Activated T-helper 1 cell treated with Interleukin-2 at 50 U/mL for 16 hours (primary cell): ENCODE measurements around the gene SERPINB4.

Experiments used
- DNase-seq: peaks from one replicate; pipeline ENCODE4 v3.0.0-alpha.2; 2020; ENCODE audit warnings: low read depth

The SERPINB4 gene

DNA sequence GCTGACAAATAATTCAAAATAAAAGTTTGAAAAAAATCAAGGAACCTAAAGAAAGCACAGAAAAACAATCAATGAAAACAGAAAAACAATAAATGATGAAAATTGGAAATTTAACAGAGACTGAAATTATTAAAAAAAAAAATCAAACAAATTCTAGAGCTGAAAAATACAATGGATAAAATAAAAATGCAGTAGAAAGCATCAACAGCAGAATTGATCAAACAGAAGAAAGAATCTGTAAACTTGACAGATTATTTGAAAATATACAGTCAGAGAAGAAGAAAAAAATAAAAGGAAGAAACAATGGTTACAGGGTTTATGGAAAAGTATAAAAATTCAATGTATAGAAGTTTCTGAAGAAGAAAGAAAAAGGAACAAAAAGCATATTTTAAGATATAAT lies 16.2 kb downstream of the SERPINB4 start:
- DNase-seq: no peak

DNA sequence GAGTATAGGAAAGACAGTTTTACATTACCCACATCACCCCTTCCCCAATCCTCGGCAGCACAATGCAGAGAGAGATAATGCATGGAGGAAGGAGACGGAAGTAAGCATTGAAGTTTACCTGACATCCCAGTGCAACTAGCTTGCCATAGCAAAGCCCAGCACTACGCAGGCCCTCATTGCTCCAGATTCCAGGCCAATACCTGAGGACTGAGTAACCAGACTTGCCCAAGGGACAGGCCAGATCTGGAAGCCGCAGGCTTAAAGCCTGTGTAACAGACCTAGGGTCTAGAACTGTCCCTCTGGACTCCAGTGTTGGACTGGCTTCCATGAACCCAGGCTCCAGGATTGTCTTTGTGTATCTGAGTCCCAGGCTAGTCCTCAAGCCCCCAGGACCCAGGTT lies 17.6 kb downstream of the SERPINB4 start:
- DNase-seq: no peak

DNA sequence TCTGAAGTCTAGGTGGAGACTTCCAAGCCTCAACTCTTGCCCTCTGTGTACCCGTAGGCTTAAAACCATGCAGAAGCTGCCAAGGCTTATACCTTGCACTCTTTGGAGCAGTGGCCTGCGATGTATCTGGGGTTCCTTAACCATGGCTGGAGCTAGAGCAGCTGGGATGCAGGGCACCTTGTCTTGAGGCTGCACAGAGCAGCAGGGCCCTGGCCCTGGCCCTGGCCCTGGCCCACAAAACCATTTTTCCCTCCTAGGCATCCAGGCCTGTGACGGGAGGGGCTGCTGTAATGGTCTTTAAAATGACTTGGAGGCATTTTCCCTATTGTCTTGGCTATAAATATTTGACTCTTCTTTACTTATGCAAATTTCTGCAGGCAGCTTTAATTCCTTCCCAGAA lies 19.2 kb downstream of the SERPINB4 start:
- no peak for DNase-seq

DNA sequence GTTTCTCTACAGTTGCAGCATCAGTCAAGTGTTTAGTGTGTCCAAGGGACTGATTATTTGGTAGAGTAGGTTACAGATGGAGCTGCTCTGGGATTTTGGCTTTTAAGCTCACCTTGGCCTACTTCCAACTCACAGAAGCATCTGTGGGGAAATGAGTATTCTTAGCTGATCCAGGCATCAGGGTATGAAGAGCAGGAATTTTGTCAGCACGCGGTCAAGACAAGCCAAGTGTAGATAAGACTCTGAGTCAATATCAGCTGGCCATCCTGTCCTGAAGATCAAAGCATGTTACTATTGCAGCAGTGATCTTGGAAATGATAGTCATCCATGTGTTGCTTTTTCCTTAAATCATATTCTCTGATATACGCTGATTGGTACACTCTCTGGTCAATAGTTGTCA lies 24.4 kb downstream of the SERPINB4 start:
- DNase-seq: no peak

DNA sequence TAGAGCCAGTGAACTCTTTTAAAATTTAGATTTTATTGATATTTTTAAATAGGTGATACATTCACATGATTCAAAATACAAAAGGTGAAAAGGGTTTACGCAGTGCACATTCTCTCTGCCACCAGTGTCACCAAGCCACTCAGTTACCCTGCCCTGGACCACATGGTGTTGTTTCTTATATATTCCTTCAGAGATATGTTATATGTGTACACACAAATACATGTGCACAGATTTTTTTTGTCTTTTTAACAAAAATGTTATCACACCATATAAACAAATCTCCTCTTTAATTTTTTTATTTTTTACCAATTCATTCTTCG lies 26.2 kb downstream of the SERPINB4 start:
- DNase-seq: no peak

DNA sequence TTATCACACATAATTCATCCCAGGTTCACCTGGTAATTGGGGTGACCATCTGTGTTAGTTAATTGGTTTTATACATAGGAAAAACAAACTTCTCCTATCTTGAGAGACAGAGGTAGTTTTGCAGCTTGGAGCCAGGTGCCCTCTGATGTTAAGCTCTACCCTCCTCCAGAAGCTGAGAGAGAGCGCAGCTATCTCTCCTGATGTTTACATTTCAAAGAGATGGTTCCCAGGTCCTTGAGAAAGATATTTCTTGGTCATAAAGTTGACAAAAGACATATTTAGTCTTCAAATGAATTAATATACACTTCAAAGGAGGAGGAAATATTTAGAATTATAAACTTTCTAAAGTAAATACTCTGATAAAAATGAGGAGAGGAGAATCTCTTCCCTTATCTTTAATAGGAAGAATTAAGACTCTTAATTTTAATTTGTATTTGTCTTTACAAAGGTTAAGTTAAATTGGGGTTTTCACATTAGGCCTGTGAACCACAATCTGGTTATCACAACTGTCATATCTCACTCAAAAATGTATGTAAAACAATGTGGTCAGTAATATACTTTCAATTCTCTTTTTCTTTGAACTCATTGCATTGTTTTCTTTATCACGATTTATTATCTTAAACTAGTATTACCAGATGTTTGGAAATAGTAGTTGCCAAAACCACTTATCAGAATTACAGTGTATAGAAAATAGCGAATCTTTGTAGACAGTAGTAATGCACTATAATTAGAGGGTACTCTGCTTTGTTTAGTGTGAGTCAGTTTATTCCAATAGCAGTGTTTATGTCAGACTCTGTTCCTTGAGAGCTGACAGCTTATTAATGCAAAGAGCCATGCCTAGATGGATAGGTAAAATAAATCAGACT lies 26.8 kb downstream of the SERPINB4 start:
- DNase-seq: no peak

DNA sequence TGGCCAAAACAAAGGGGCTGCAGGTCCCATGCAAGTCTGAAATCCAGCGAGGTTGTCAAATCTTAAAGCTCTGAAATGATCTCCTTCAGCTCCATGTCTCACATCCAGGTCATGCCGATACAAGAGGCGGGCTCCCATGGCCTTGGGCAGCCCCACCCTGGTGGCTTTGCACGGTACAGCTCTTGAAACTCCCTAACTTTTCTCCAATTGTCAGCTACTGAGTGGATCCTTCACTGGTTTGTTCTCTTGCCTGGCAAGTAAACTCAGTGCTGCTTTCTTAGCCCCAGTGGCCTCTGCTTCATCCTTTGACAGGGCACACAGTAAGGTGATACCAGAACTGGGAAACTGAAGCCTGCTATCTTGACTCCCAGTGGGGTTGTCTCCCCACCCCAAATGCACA lies 30.6 kb downstream of the SERPINB4 start:
- DNase-seq: no peak

DNA sequence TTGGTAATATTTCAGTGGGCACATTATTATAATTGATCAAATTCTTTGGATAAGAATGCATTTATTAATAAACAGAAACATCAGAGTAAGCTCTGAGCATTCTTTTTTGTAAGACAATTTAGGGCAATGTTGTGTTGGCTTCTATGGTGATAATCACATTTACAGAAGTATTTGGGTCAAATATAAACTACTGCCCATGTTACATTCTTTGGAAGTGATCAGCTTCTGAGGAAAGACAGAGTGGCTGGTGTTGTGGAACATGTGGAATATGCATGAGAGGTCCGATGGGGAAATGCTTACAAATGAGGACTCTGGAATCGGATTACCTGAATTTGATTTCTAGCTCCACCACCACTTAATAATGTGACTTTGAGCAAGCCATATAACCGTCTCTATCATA lies 37.5 kb downstream of the SERPINB4 start:
- no peak for DNase-seq

DNA sequence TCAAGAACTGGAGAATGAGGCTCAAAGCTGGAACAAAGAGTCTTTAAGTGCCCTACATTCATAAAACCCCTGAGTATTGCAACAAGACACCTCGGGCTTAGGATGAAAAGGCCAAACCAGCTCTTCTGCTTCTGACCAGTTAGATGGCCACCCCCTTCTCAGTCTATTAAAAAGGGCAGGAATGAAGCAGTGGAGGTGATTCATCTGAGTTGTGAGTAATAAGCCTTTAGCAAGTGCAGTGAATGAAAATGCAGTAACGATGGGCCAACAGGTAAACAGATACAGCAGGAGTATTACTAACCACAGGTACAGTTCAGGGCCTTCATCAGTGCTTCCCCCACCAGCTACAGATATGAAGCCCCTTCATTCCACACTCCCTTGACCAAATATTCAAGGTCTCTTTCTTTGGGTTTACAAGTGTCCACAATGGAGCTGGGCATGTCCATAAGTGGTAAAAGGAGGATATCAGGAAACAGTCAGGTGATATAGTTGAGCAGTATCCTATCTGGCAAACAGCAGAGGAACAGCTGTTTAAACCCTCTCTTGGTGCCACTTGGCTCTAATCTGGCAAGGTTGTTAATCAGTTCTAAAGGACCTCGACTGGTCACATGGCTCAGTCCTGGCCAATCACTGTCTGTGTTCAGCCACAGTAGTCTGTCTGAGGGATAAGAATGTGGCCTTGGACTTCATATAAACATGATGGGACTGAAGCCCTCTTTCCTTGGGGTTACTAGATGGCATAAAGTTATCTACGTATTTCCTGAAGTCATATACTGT lies 39.1 kb downstream of the SERPINB4 start:
- no peak for DNase-seq

DNA sequence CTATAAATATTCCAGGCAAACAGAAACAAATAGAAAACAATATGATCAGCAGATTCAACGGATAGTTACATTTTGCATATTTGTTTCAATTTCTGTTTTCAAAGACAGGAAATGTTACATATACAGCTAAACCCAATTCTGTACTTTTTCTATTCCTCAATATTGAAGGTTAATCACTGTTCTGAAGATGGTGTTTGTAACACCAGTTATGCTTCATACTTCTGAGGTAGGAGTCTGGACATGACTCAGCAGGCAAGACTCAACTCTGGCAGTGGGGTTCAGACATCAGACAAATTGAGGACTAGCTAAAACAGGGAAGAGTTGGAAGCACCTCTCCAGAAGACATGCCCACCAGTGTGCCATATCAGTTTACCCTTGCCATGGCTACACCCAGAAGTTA lies 40.3 kb downstream of the SERPINB4 start:
- no peak for DNase-seq

DNA sequence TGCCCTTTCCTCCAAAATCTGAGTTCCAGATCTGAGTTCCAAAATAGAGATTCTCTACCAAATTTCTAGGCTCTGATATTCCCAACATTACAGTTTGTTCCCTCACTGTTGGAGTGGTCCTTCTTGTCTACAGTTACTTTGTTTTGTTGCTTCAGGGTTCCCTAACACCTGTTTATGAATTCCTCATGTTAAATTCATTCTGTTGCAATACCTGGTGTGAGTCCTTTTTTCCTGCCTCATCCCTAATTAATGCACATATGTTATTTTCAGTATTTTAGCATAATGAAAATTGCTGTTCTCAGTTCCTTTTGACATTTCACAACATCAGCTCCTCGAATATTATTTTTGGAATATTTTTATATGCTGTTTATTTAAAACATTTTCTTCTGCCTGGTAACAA lies 40.7 kb downstream of the SERPINB4 start:
- no peak for DNase-seq

DNA sequence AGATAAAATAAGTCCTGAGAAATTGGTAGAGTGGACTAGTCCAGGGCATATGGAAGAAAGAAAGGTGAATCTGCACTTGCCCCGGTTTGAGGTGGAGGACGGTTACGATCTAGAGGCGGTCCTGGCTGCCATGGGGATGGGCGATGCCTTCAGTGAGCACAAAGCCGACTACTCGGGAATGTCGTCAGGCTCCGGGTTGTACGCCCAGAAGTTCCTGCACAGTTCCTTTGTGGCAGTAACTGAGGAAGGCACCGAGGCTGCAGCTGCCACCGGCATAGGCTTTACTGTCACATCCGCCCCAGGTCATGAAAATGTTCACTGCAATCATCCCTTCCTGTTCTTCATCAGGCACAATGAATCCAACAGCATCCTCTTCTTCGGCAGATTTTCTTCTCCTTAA lies 47.1 kb downstream of the SERPINB4 start:
- DNase-seq: no peak

DNA sequence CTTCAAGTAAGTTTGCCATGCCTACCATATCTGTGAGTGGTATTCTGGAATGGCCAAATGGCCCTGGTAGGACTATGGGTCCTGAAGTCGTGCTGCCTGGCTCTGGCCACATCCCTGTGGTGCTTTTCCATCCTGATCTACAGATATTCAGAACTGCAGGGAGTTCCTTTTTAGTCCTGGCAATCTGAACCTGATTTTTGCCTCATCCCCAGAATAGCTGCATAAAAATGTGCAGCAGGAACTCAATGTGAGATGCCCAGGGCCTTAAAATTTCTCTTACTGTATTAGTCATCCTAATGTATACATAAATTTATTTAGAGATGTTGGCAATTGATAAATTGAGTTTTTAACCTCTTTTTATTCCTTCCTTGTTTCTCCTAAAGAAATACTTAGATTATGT lies 51.6 kb downstream of the SERPINB4 start:
- DNase-seq: no peak

DNA sequence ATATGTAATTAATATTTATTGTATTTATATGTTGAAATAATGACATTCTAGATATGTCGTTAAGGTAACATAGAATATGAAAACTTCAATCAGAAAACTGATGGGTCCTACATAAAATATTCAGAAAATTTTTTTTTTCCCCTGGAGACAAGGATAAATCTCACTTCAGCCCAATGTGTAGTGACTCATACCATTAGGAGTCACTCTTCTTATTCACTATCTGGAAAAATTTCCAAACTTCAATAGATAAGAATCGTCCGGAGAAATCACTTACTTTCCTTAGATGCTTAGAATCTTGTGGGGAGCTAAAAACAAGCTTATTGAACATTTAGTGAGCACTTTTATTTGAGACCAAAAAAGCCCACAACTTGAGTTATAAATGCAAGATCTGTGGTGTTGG lies 52.3 kb downstream of the SERPINB4 start:
- no peak for DNase-seq

DNA sequence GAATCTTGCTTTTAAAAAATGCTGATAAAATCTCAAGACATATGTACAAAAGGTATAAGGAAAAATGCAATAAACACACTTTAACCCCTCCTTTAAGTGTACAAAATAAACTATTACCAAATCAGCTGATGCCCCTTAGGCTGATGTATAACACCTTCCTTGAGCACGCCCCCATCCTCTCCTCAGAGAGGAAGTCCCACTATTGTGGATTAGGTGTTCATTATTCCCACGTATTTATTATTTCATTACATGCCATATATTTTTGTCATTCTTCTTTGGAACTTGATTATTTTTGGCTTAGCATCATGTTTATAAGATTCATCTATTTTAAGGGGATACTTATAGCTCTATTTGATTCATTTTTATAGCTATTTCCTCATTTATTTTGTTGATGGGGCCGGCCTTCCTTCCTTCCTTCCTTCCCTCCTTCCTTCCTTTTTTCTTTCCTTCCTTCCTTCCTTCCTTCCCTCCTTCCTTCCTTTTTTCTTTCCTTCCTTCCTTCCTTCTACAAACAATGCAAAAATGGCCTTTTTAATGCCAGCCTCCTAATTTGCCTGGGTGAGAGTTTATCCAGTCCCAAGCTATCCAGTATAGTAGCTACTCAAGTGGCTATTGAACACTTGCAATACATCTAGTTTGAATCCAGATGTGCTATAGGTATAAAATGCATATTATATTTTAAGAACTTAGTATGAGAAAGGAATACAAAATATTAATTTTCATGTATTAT lies 52.9 kb downstream of the SERPINB4 start:
- no peak for DNase-seq

DNA sequence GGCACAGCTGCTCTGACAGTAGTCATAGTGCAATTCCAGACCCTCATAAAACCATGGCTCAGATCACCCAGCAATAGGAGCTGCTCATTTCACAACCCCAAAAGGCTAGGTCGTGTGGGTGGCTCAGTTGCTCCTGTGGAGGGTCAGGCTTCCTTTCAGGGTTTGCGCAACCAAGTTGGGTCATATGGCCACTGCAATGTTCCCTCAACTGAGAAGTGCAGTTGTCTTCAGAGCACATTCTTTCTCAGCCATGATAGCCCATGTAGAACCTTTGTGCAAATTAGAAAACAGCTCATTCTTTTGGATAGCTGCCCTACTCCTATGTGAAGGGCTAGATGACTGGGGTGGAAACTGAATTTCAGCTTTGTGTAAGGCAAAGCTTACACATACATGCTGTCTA lies 53.7 kb downstream of the SERPINB4 start:
- no peak for DNase-seq

DNA sequence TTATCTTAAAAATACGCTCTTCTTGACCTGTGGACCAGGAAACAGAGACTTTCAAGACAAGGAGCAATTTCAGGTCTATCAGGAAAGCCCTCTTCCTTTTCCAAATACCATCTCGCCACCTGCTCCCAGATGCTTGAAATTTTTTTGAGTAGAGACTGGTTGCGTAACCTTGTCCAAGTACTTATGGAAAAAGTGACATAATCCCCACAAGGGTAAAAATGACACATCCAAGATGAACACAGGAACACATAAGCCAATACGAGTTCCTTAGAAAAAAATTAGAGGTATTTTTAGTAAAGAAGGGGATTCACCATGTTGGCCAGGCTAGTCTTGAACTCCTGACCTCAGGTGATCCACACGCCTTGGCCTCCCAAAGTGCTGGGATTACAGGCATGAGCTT lies 55.1 kb downstream of the SERPINB4 start:
- no peak for DNase-seq
